Glutamatergic neuron (in vitro differentiated cells): Measurements from ENCODE around the gene MAOA. TPM values are rescaled to one million over a fixed set of nuclear protein-coding genes. Genes with fewer than 3 reads are reported as not detected.

Experiments used
- DNase-seq: peaks from one replicate; pipeline ENCODE4 v3.0.0; 2022
- H3K27ac Mint-ChIP-seq: one replicate; pipeline ENCODE4 v1.8.0; 2020; ENCODE audit warnings: mild to moderate bottlenecking, mixed read lengths, inconsistent platforms; ENCODE audit not compliant: unreplicated experiment
- H3K27me3 Mint-ChIP-seq: one replicate; pipeline ENCODE4 v1.8.0; 2020; ENCODE audit warnings: mild to moderate bottlenecking, moderate library complexity, mixed read lengths, inconsistent platforms; ENCODE audit not compliant: unreplicated experiment
- H3K36me3 Mint-ChIP-seq: one replicate; pipeline ENCODE4 v1.8.0; 2020; ENCODE audit warnings: mild to moderate bottlenecking, mixed read lengths, inconsistent platforms; ENCODE audit not compliant: unreplicated experiment
- H3K4me1 Mint-ChIP-seq: one replicate; pipeline ENCODE4 v1.8.0; 2020; ENCODE audit warnings: mild to moderate bottlenecking, low read depth, mixed read lengths, inconsistent platforms; ENCODE audit not compliant: unreplicated experiment
- H3K4me3 Mint-ChIP-seq: one replicate; pipeline ENCODE4 v1.8.0; 2020; ENCODE audit warnings: mild to moderate bottlenecking, mixed read lengths, inconsistent platforms; ENCODE audit not compliant: unreplicated experiment
- H3K9me3 Mint-ChIP-seq: one replicate; pipeline ENCODE4 v1.8.0; 2020; ENCODE audit warnings: mild to moderate bottlenecking, moderate library complexity, mixed read lengths, inconsistent platforms; ENCODE audit not compliant: unreplicated experiment
- total RNA-seq: library from RNA; stranded (reverse); fragmentation: NEBNext Ultra II Directional; extraction: Animal tissue kit (Norgen Biotek cat#: 25700); gene quantifications from one replicate; pipeline ENCODE4 v1.2.1, GENCODE V29; 2021; ENCODE audit not compliant: unreplicated experiment
- TF ChIP-seq, protein P1 (sequence below): fragments of 200-600 bp; sonication (generic); IDR thresholded peaks from one replicate; pipeline ENCODE4 v1.5.0; 2021; ENCODE audit not compliant: partially characterized antibody, unreplicated experiment

The MAOA gene
- total RNA-seq, 1 donor from 2014 or later, result 2.7 TPM

DNA sequence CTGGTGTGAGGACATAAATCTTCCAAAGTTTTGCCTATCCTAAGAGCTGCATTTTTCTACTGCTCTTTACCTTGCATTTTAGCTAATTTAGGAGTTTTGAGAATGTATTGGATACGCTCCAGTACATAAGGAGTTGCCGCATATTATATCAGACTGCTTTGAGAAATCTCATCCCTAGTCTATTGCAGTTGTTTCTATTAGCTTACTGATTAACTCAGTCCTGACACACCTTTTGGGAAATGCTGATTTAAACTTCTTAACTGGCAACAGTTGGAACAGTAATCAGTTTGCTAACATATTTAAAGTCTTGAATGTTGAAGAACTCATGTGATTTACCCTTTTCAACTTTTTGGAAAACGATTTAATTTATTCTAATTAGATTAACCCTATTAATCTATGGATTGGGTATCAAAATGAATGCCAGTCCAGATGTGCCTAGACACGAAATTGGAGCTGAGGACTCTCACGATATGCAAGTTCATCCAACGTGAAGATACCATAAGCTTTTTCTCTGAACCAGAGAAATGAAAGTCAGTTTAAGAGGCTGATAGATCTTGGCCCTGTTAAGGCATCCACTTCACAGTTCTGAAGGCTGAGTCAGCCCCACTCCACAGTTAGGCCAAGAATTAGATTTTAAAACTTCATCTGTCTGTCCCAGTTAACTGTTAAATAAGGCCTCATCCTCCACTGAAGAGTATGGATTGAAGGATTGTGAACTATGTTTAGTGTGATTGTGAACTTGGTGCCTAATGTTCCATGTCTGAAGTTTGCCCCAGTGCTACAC lies 90.0 kb downstream of the MAOA start:
- no peak overlapping the region for H3K4me3 Mint-ChIP-seq
- H3K27ac Mint-ChIP-seq, result no peak overlapping the region
- TF ChIP-seq, protein P1, sequence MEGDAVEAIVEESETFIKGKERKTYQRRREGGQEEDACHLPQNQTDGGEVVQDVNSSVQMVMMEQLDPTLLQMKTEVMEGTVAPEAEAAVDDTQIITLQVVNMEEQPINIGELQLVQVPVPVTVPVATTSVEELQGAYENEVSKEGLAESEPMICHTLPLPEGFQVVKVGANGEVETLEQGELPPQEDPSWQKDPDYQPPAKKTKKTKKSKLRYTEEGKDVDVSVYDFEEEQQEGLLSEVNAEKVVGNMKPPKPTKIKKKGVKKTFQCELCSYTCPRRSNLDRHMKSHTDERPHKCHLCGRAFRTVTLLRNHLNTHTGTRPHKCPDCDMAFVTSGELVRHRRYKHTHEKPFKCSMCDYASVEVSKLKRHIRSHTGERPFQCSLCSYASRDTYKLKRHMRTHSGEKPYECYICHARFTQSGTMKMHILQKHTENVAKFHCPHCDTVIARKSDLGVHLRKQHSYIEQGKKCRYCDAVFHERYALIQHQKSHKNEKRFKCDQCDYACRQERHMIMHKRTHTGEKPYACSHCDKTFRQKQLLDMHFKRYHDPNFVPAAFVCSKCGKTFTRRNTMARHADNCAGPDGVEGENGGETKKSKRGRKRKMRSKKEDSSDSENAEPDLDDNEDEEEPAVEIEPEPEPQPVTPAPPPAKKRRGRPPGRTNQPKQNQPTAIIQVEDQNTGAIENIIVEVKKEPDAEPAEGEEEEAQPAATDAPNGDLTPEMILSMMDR, result no peak
- H3K36me3 Mint-ChIP-seq, result no peaks in the 10 kb centered on the region
- no peak for DNase-seq
- no peaks in the 10 kb centered on the region for H3K9me3 Mint-ChIP-seq
- H3K27me3 Mint-ChIP-seq, result no peaks in the 10 kb centered on the region
- H3K4me1 Mint-ChIP-seq, result peaks cover 2% of the 10 kb centered on the region

DNA sequence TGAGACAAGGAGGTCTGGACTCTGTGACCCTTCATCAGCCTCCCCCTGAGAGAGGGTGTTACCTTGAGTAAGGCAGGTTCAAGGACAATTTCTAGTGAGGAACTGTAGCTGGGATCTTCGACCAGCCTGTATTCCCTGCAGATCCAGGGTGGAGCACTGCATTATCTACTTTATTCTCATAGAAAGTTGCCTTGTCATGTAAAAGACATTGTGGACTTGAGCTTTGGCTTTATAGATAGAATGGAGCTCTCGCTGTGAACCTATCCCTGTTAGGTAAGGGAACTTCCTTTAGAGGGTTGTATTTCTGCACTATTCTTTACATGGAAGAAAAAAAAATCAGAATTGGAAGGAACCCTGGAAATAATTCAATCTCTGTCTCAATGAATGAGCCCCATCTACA lies 91.4 kb downstream of the MAOA start:
- H3K4me3 Mint-ChIP-seq, result no peak overlapping the region
- TF ChIP-seq, protein P1, result no peak
- no peak overlapping the region for H3K27ac Mint-ChIP-seq
- no peaks in the 10 kb centered on the region for H3K36me3 Mint-ChIP-seq
- no peaks in the 10 kb centered on the region for H3K4me1 Mint-ChIP-seq
- no peak for DNase-seq
- peaks cover under 1% of the 10 kb centered on the region for H3K9me3 Mint-ChIP-seq
- H3K27me3 Mint-ChIP-seq, result no peaks in the 10 kb centered on the region

DNA sequence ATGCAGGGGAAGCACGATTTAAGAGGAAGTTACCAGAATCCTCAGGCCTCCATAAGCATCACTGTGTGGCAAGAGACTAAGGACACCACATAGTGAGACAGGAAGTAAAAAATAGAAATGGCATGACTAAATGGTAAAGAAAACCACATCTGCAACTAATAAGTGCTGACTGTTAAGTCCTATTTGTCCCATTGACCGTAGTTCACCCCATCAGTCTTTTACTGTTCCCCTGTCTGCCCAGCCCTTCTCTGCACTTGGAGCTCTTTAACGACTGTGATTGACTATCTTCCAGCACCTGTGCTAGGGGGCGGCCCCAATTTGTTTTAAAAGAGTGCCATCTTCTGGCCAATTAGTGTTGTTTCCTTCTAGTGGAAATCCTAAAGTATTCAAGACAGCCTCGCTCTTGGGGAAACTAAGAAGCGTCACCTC lies 94.2 kb downstream of the MAOA start:
- TF ChIP-seq, protein P1, result peak; percentile 20
- Mint-ChIP-seq H3K4me3 (no peak overlapping the region), H3K36me3 (no peaks in the 10 kb centered on the region), H3K27ac (no peak overlapping the region), H3K4me1 (no peaks in the 10 kb centered on the region), H3K9me3 (peaks cover 1% of the 10 kb centered on the region), H3K27me3 (no peaks in the 10 kb centered on the region)
- DNase-seq, result peak; percentile 22

DNA sequence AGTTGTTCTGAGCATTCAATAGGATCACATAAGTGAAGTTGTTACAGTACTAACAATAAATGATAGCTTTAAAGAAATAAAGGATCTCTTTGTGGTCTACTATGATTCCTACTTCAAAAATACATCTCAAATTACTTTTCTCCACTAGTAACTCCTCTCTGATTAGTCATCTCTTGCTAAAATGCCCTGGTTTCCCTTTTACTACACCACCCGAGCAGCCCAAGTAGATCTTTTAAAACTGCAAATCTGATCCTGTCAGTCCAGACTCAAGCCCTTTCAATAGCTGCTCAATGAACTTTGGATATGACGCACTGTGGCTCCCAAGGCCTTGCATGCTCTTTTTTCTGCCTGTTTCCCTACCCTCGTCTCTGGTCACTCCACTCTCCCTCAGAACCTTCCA lies 97.5 kb downstream of the MAOA start:
- H3K4me1 Mint-ChIP-seq, result no peaks in the 10 kb centered on the region

GRCh38 chrX:43756076-43756475 lies 100.0 kb downstream of the MAOA start:
- no peak overlapping the region for H3K4me3 Mint-ChIP-seq
- TF ChIP-seq, protein P1, result no peak

More for the DNA sequence above, 97.5 kb downstream of the MAOA start:
- no peaks in the 10 kb centered on the region for H3K36me3 Mint-ChIP-seq
- no peaks in the 10 kb centered on the region for H3K27me3 Mint-ChIP-seq
- H3K9me3 Mint-ChIP-seq, result peaks cover 1% of the 10 kb centered on the region
- H3K4me3 Mint-ChIP-seq, result no peak overlapping the region
- H3K27ac Mint-ChIP-seq, result no peak overlapping the region
- DNase-seq, result no peak
- TF ChIP-seq, protein P1, result no peak

More at GRCh38 chrX:43756076-43756475, 100.0 kb downstream of the MAOA start:
- H3K27me3 Mint-ChIP-seq, result no peaks in the 10 kb centered on the region
- H3K9me3 Mint-ChIP-seq, result peaks cover 1% of the 10 kb centered on the region
- no peaks in the 10 kb centered on the region for H3K36me3 Mint-ChIP-seq
- H3K4me1 Mint-ChIP-seq, result no peaks in the 10 kb centered on the region
- no peak for DNase-seq
- no peak overlapping the region for H3K27ac Mint-ChIP-seq
